ENCODE measurements around the gene RHNO1.

Gene RHNO1, protein sequence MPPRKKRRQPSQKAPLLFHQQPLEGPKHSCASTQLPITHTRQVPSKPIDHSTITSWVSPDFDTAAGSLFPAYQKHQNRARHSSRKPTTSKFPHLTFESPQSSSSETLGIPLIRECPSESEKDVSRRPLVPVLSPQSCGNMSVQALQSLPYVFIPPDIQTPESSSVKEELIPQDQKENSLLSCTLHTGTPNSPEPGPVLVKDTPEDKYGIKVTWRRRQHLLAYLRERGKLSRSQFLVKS

DNA sequence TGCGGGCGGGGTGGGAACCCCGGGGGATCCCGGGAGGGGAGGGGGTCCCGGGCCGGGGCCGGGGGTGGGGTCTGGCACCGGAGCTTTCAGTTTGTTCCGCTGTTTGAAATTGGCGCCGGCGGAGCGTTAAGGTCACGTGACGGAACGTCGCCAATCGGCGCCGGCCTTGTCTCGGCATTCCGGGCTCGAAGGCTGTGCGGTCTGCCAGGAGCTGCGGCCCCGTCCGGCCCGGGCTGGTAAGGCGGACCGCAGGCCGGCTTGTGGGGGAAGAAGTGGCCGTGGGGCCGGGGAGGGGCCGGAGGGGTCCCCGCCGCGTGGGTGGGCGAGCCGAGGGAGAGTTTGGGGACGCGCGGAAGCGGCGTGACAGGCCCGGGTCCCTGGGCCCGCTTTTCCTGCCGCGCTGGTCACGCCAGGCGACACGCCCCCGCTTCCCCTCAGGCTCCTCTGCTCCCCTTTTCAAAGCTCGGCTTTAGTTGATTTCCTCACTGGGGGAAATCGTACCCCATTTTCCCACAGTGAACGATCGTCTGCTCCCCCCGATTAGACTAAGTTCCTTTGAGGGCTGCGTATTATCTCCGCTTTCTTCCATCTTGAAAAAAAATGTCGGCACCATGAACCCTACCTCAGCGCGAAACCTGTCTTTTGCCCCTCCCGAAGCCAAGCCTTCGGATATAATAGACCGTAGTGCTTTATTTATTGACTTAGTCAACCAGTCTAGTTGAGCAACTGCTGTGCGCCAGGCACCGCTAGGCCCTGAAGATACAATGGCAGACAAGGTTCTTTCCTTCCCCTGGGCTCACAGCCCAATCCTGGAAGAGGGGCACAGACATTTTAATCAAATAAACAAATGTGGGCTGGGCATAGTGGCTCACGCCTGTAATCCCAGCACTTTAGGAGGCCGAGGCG is at the start of gene RHNO1, which contains the start of gene FOXM1:
Gene RHNO1 (plus strand): TSS at position 177 of the 906 bp plus-strand sequence. CDS start 8,144 bp downstream, outside the sequence.
Gene FOXM1 (minus strand): TSS at position 128 of the 906 bp plus-strand sequence. CDS start 2,696 bp downstream, outside the sequence.
- DNase-seq (ENCODE audit: low read depth in 2 of 2): peak; percentile 75

DNA sequence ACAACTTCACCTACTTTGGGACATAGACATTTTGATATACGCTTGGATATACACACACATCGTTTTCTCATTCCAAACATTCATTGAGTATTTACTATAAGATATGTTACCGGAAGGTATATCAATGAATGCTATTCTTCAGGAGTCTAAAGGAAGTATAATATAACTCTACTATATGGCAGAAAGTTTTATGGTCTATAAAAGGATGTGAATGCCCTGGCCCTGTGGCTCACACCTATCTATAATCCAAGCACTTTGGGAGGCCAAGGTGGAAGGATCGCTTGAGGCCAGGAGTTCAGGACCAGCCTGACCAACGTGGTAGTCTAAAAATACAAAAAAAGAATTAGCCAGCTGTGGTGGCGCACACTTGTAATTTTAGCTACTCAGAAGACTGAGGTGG is 47.7 kb upstream of the RHNO1 start:
- DNase-seq (ENCODE audit: low read depth in 2 of 2): no peak

DNA sequence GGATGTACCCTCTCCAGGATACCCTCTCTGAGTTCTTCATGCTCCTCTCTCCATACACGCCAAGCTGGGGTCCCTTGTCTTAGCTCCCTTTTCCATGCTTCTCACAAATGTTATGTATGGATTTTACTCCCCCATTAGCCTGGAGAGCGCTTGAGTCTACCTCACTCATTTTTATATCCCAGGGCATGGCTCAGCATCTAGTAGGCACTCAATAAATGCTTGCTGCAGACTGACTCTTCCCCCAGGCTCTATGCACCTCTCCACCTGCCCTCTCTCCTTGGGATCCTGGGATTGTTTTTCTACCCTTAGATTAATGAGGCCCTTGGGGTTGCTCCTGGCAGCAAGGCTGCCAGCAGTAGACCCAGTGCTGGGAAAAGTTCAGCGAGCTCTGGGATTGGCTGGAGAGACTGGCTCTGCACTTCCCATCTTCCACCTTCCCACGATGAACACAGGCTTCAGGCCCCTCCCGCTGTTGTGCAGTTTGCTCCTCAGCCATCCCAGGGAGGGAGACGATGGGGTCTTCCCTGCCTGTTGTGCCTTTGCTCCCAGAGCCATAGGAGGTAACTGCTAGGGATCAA is 44.4 kb upstream of the RHNO1 start:
- no peak for DNase-seq (ENCODE audit: low read depth in 2 of 2)

DNA sequence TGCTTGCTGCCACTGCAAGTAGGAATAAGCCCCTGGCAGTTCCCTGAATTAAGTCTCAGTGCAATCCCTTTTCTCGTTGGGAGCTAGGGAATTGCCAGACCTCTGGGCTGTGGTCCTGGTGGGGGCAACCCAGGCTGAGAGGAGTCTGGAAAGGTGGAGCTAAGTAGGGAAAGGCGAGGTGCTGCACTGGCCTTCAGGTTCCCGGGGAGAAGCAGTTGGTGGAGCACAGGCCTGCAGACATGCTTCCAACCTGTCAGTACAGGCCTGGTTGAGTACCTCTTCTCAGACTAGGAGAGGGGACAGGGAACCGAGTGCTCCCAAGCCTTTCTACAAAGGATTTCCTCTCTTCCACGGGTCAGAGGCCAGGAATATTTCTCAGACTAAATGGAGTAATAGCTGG is 43.7 kb upstream of the RHNO1 start:
- DNase-seq (ENCODE audit: low read depth in 2 of 2): no peak

DNA sequence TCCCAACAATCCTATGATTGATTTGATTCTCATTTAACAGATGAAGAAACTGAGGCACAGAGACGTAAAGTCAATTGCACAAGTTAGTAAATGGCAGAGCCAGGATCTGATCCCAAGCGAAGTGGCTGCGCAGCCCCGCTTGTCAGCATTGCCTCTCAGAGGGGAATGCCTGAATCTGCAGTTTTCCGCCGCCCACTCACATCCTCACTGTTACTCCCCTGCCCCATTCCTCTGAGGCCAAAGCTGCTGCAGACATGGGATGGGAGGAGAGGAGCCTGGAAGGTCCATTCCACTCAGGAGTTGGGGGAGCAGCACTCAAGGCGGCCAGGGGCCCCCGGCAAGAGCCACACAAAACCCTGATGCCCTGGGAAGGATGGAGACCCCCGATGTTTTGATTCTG is 43.2 kb upstream of the RHNO1 start:
- no peak for DNase-seq (ENCODE audit: low read depth in 2 of 2)

DNA sequence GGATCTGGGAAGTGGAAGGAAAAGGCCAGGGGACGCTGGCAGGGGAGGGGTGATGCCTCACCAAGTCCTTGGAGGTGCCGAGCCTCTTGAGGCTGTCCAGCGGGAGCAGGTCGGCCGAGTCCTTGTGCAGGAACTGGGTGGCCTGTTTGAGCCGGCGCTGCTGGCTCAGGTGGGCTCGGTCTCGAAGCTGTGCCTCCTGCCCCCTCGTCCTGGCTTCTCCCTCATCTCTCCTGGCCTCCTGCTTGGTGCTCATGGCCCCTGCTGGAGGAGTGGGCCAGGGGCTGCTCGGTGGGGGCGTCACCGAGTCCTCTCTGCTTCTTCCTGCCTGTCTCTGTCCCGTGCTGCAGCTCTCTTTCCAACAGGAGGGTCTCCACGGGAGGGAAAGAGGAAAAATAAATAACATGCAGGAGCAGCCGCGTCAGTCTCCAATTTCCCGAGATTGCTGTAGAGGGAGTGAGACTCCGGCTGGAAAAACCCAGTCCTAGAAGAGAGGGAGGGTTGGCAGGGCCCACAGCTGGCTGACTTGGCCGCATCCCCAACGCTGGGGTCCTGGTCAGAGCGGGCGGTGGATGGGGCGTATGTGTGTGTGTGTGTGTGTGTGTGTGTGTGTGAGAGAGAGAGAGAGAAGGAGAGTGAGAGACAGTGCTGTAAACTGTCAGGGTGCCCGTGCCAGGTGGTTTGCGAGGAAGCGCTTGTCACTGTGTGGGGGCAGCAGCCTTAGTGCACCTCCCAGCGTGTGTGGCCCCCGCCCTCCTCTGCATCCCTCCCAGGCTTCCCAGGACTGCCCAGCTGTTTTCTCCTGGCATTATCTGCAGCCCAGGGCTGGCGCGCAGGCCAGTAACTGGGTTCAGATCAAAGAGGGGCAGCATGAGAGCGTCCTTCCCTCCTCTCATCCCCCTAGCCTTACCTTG is 42.2 kb upstream of the RHNO1 start, which contains the start of gene NRIP2:
Gene NRIP2 (minus strand): TSS at position 455 of the 911 bp plus-strand sequence. CDS start 52 bp downstream, at position 403.
- no peak for DNase-seq (ENCODE audit: low read depth in 2 of 2)

DNA sequence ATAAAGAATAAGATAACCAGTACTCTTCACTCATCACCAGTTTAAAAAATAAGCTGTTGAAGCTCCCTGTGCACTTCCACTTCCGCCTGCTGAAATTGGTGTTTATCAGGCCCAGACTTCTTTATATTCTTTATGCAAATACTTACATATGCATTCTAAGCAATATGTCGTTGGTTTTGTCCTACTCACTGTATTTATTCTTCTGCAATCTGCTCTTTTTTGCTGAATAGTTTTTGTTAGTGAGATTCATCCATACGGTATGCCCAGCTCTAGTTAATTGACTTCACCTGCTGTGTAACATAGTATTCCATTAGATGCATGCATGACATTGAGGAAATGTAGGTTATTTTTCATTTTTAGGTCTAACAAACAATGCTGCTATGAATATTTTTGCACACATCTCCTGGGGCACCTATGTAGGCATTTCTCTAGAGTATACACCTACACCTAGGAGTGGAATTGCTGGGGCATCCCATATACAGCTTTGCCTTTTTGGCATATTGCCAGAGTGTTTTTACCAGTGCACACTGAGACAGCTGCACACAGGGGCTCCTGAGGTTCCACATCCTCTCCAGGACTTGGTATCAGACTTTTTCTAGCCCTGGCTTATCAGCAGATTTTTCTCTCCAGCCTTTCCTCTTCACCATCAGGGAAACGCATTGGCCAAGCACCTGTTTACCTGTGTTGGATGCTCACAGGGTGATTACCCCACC is 41.2 kb upstream of the RHNO1 start:
- no peak for DNase-seq (ENCODE audit: low read depth in 2 of 2)

DNA sequence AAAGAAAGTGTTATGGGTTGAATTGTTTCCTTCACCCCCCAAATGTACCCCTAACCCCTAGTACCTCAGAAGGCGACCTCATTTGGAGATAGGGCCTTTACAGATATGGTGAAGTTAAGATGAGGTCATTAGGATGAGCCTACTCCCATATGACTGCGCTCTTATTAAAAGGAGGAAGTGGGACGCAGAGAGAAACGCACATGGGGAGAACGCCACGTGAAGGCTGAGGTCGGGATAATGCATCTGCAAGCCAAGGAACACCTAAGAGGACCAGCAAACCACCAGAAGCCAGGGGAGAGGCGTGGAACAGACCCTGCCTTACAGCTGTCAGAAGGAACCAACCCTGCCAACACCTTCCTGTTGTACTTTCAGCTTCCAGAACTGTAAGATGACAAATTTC is 40.4 kb upstream of the RHNO1 start:
- no peak for DNase-seq (ENCODE audit: low read depth in 2 of 2)

DNA sequence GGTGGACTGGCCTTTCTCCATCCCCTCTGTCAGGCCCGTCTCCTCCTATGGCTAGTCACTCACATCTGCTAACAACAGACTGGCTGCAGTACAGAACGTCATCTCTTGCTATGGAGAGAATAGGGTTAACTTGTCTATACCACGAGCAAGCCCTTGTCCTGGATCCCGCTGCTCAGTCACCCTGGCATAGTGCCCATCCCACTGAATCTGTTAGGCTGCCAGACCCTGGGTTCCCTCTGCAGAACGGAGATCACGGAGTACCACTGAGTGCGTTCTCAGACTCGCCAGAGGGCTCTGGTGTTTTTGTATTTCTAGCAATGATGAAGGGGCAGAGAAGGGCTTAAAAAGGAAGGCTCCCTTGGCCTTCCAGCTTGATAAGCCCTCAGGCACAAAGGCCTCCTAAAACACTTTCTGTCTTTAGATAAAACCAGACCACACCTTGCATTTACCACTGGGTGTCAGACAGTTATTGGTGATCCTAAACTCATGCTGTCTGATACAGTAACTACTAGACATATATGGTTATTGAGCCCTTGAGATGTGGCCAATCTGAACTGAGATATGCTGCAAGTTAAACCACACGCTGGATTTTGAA is 35.9 kb upstream of the RHNO1 start:
- DNase-seq (ENCODE audit: low read depth in 2 of 2): no peak

DNA sequence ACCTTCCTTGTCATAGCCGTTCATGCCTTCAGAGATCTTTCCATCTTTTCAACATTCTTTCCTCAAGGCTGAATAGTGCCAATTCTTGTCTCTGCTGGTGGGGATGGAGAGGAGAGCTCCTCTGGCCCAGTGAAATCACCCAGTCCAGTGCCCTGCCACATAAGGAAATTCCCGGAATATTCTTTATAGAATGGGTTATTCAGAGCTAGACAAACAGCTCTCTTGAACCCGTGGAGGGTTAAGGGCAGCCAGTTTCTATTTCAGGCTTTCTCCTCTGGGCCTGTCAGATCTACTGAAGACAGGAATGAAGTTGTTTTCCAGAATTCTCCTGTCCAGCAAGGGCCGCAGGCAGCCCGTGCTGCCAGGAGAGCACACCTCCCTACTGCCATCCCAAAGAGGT is 34.1 kb upstream of the RHNO1 start:
- no peak for DNase-seq (ENCODE audit: low read depth in 2 of 2)

DNA sequence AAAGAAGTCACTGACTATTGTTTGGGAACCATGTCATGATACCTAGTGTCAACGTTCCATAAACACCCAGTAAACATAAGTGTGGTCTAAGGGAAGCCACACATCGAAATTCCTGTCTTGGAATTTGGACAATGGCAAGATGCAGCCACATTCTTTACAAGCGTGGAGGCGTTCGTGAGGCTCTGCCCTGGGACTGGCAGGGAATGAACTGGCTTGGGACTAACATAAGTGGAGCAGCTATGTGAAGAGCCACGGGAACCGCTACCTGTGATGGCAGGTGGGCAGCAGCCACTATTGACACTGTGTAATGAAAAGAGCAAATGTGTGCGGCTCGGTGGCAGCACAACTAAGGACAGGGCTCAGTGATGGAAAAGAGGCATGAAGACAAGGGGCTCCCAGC is 32.2 kb upstream of the RHNO1 start:
- DNase-seq (ENCODE audit: low read depth in 2 of 2): no peak

DNA sequence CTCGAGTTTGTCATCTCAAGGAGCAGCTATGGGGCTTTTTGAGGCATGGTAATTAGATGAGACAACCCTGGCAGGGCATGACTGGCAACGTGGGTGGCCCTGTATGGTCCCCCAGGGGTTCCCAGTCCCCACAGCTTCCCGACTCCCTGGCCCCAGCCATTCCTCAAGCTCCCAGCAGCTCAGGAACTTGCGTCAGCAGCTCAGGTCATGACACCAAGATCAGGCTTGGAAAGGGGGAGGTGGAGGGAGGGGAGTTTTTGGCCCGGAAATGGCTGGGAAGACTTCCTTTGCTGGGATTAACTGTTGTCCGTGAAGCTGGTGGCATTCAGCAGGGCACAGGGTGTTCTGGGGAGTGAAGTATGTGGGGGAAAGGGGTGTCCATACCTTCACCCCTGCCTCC is 31.7 kb upstream of the RHNO1 start:
- DNase-seq (ENCODE audit: low read depth in 2 of 2): no peak

DNA sequence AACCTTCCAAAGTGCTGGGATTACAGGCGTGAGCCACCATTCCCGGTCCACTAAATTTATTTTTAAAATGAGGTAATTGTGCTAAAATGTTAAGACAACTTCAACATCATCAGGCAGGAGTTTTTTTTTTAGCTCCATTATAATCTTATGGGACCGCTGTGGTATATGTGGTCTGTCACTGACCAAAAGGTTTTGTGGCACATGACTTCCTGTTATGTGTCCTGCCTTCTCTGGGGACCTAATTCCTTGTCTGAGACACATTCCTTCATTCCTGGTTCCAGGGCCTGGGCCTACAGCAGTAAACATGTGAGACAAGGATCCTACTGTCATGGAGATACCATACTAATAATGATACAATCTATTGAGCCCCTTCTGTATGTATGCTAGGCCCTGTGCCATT is 25.1 kb upstream of the RHNO1 start:
- no peak for DNase-seq (ENCODE audit: low read depth in 2 of 2)

DNA sequence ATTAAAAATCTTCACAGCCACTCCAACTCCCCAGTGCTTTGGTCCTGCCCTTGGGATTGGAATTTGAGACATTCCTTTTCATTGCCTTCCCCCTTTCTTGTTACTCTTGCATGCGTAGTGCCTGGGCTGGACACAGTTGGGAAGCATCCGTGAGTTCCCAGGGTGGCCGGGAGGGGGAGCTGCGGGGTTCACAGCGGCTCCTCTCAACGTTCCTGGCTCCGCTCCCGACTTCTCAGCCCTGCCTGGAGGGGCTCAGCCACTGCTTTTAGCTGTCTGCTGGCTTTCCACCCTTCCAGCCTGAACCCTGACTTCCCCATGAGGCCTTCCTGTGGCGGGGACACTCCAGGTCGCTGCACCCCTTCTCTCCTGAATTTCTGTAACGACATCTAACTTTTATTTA is 23.4 kb upstream of the RHNO1 start:
- DNase-seq (ENCODE audit: low read depth in 2 of 2): no peak

DNA sequence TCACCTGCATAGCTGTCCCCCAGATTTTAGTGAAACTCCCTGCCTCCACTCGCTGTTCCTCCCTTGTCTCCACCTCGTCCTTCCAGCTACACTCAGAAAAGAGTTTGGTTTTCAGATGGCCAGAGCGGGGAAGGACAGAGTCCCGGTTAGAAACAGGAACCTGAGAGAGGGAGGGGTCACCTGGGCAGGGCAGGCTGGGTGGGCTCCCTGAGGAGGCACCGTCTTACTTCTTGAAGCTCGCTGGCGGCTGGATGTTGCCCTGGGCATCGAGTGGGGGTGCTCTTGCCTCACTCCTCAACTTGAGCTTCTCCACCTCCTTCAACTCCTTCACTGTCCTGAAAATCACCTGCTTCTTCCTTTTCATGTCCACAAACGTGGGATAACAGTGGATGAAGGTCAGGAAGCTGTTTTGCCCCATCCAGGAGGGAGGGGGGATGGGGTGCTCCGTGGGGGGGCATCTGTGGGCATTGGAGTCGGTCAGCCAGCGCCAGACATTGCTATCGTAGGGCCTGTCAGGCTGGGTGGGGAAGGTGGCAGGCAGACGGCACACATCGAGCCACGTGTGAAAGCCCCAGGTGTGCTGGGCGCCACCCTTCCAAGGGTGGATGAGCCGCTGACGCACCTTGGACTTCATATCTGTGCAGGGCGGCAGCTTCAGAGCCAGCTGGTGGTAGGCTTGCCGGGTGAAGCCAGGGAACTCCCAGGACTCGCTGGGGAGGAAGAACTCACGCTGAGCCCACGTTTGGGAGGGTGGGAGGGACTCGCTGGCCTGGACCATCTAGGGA is 22.2 kb upstream of the RHNO1 start:
- DNase-seq (ENCODE audit: low read depth in 2 of 2): no peak

DNA sequence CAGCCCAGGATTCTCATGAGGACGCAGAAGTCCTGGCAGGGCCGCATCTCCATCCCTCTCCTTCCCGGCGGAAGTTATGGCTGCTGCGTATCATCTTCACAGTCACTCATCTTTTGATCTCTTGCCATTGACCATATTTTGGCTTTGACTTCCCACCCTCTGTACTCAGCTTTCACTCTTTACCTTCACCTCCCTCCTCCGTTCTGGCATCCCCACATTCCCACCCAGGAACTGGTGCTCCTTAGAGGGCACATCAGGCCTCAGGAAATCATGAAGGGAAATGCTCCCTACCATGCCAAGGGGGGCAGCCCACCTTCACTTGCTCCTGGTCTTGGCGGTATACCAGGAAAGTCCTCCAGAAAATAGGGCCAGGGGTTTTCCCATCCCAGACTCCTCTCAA is 21.5 kb upstream of the RHNO1 start:
- DNase-seq (ENCODE audit: low read depth in 2 of 2): no peak

DNA sequence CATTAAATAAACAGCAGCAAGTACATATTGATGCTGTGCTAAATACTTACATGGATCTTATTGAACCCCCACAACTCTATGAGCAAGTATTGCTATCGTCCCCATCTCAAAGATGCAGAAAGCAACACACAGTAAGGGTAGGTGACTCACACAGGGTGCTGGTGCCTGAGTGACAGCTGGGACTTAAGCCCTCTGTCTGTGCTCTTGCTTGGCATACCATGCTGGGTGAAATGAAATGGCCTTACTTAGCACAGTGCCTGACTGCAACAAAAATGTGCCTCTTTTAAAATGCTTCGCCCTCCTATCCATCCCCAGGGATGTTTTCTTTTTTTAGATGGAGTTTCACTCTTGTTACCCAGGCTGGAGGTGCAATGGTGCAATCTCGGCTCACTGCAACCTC is 21.0 kb upstream of the RHNO1 start:
- no peak for DNase-seq (ENCODE audit: low read depth in 2 of 2)

DNA sequence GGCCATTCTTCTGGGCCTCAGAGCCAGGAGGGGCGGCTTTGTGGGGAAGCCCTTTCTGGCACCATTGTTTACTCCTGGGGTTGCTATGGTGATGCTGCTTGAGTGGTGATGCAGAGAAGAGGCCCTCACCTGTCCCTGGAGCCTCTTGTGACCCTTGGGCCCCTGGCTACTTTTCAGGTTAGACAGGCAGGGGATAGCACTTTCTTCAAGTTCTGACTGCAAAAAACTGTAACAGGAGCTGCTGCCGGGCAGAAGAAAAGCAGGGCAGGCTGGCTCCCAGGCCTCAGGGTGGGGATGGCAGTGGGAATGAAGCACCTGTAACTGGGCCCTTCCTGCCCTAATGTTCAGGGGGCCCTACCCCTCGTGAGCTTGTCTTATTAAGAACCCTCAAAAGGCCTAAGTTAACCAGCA is 20.0 kb upstream of the RHNO1 start, which contains the start of gene TEX52:
Gene TEX52 (minus strand): TSS at position 19 of the 411 bp plus-strand sequence. CDS start 13 bp downstream, at position 6.
- DNase-seq (ENCODE audit: low read depth in 2 of 2): no peak

DNA sequence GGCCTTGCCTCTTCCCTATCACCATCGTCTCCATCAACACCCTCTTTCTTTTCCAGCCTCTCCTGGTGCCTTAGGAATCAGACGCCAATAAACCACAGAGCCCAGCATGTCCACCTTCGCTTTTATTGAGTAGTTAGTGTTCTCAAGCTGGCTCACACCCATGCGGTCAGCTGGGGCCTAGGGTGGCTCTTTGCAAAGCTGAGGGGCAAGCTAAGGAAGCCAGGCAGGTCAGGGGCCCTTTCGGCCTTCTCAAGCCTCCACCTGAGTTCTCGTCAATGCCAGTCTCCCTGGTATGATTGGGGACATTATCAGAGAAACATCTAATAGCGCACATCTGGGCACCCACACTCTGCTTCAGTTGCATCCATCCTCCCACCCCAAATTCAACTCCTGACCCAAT is 19.4 kb upstream of the RHNO1 start:
- no peak for DNase-seq (ENCODE audit: low read depth in 2 of 2)

DNA sequence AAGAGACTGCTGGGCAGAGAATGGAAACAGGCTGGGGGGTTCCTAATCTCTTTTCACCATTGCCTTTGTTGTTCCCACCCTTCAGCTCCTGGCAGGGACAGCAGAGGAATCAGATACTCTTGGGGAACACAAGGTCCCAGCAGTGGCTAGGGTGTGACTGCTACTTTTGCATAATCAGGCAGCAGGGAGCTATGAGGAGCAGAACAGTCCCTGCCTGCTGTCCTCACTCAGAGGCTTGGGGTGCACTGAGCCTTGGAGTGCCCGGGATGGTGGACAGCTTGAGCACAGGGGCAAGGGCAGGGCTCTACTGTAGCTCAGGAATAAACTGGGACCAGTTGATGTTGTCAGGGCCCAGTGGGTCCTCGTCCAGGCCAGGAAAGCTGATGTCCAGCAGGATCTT is 18.7 kb upstream of the RHNO1 start:
- no peak for DNase-seq (ENCODE audit: low read depth in 2 of 2)
